GM23338 (cell line): ENCODE data around the gene NR3C1.

Experiments
- CREB1 ChIP-seq: fragments of 250-450 bp; sonication (Bioruptor Pico); IDR thresholded peaks from 2 replicates; pipeline ENCODE4 v1.5.0; 2020; ENCODE audit warnings: low read depth, mild to moderate bottlenecking, moderate library complexity
- CTCF ChIP-seq, 2 experiments: fragments of 200-600 bp in 1 of 2; sonication (generic) in 1 of 2; conservative IDR thresholded peaks; 2 replicates each; pipeline versions ENCODE4 v1.5.1 to v1.6.1; 2016 to 2017; ENCODE audit warnings: antibody characterized with exemption in 2 of 2, low read depth in 2 of 2, mild to moderate bottlenecking in 2 of 2, moderate library complexity in 1 of 2
- EZH2 ChIP-seq: fragments of 200-600 bp; sonication (generic); IDR thresholded peaks from one replicate; pipeline ENCODE4 v1.8.0; 2017; ENCODE audit warnings: antibody characterized with exemption, mild to moderate bottlenecking, low read depth; ENCODE audit not compliant: unreplicated experiment
- EZH2phosphoT487 ChIP-seq: fragments of 200-600 bp; sonication (generic); IDR thresholded peaks from one replicate; pipeline ENCODE4 v1.8.1; 2018; ENCODE audit warnings: antibody characterized with exemption; ENCODE audit not compliant: unreplicated experiment
- JUNB ChIP-seq: IDR thresholded peaks from one replicate; pipeline ENCODE4 v1.6.1; 2016; ENCODE audit warnings: antibody characterized with exemption; ENCODE audit not compliant: unreplicated experiment
- POLR2AphosphoS5 ChIP-seq: IDR thresholded peaks from 2 replicates; pipeline ENCODE4 v1.6.1; 2016; ENCODE audit warnings: antibody characterized with exemption, low read depth
- REST ChIP-seq: IDR thresholded peaks from one replicate; pipeline ENCODE4 v1.6.1; 2018; ENCODE audit warnings: antibody characterized with exemption; ENCODE audit not compliant: unreplicated experiment
- ZNF114 ChIP-seq: fragments of 250-450 bp; sonication (Bioruptor Pico); IDR thresholded peaks from 2 replicates; pipeline ENCODE4 v1.5.0; 2020; ENCODE audit warnings: mild to moderate bottlenecking, moderate library complexity
- ZNF462 ChIP-seq: fragments of 250-450 bp; sonication (Bioruptor Pico); IDR thresholded peaks from 2 replicates; pipeline ENCODE4 v1.5.0; 2020; ENCODE audit warnings: mild to moderate bottlenecking, moderate library complexity

GRCh38 chr5:143449772-143450171 is 46.3 kb upstream of the NR3C1 start:
- no peak for TF ChIP-seq CTCF (conservative IDR thresholded peaks at IDR 0.05; ENCODE audit: low read depth in 2 of 2)
- TF ChIP-seq EZH2: no peak
- no peak for TF ChIP-seq POLR2AphosphoS5
- no peak for TF ChIP-seq REST
- TF ChIP-seq JUNB: no peak
- no peak for TF ChIP-seq EZH2phosphoT487
- no peak for TF ChIP-seq ZNF114
- no peak for TF ChIP-seq CREB1 (CRISPR knock-in tag)
- no peak for TF ChIP-seq ZNF462
